CD8-positive, alpha-beta memory T cell (primary cell): ENCODE measurements around the gene PLRG1. TPM values are rescaled to one million over a fixed set of nuclear protein-coding genes. Genes with fewer than 3 reads are reported as not detected.

Experiments
- CTCF ChIA-PET: fragments of 350-600 bp; sonication (Branson Sonifier 250); formaldehyde crosslinking; loops from one replicate; lab custom pipeline; 2021; ENCODE audit warnings: antibody characterized with exemption; lab: Charles Lee
- POLR2A ChIA-PET: fragments of 350-600 bp; sonication (Branson Sonifier 250); formaldehyde crosslinking; loops from one replicate; lab custom pipeline; 2021; ENCODE audit warnings: antibody characterized with exemption; lab: Charles Lee
- DNase-seq, 5 donors: peaks; one replicate each; pipeline versions ENCODE4 v3.0.0 to v3.0.0-alpha.2; 2020 to 2022; ENCODE audit warnings: mixed read lengths in 1 of 5
- H3K27ac ChIP-seq: one replicate; pipeline ENCODE4 v1.7.0; 2013; ENCODE audit warnings: low read depth, mild to moderate bottlenecking, low read length, moderate library complexity
- H3K27me3 ChIP-seq: 2 replicates; pipeline ENCODE4 v1.7.0; 2013; ENCODE audit warnings: low read length, mild to moderate bottlenecking; ENCODE audit not compliant: insufficient read depth, poor library complexity, severe bottlenecking
- H3K36me3 ChIP-seq: 2 replicates; pipeline ENCODE4 v1.7.0; 2013; ENCODE audit warnings: mild to moderate bottlenecking, low read length, moderate library complexity; ENCODE audit not compliant: insufficient read depth
- H3K4me1 ChIP-seq: 2 replicates; pipeline ENCODE4 v1.7.0; 2013; ENCODE audit warnings: mild to moderate bottlenecking, low read length, moderate library complexity; ENCODE audit not compliant: insufficient read depth
- H3K4me3 ChIP-seq: 2 replicates; pipeline ENCODE4 v1.7.0; 2013; ENCODE audit warnings: mild to moderate bottlenecking, low read length
- H3K9me3 ChIP-seq: 2 replicates; pipeline ENCODE4 v1.7.0; 2013; ENCODE audit warnings: mild to moderate bottlenecking, low read length
- H3K27ac Mint-ChIP-seq, 8 donors: one replicate each; pipeline ENCODE4 v1.8.0; 2020 to 2021; ENCODE audit warnings: mixed read lengths in 8 of 8, mild to moderate bottlenecking in 6 of 8, inconsistent platforms in 3 of 8, moderate library complexity in 3 of 8
- H3K27me3 Mint-ChIP-seq, 2 donors: one replicate each; pipeline ENCODE4 v1.8.0; 2020 to 2021; ENCODE audit warnings: mixed read lengths in 2 of 2, mild to moderate bottlenecking in 1 of 2, moderate library complexity in 1 of 2
- H3K36me3 Mint-ChIP-seq, 3 donors: one replicate each; pipeline ENCODE4 v1.8.0; 2020 to 2021; ENCODE audit warnings: mixed read lengths in 3 of 3, inconsistent platforms in 1 of 3, mild to moderate bottlenecking in 1 of 3
- H3K4me1 Mint-ChIP-seq, 3 donors: one replicate each; pipeline ENCODE4 v1.8.0; 2020 to 2021; ENCODE audit warnings: mixed read lengths in 3 of 3, inconsistent platforms in 1 of 3, mild to moderate bottlenecking in 1 of 3
- H3K4me3 Mint-ChIP-seq, 7 donors: one replicate each; pipeline ENCODE4 v1.8.0; 2020 to 2021; ENCODE audit warnings: mixed read lengths in 7 of 7, mild to moderate bottlenecking in 6 of 7, moderate library complexity in 4 of 7, inconsistent platforms in 2 of 7
- H3K9me3 Mint-ChIP-seq, 5 donors: one replicate each; pipeline ENCODE4 v1.8.0; 2020 to 2022; ENCODE audit warnings: mixed read lengths in 5 of 5, mild to moderate bottlenecking in 3 of 5, moderate library complexity in 2 of 5, inconsistent platforms in 1 of 5
- polyA plus RNA-seq: library from polyadenylated mRNA; unstranded; fragments of 300-500 nt; fragmentation: Illumina TruSeq; gene quantifications from one replicate; pipeline ENCODE4 v1.2.3, GENCODE V29; 2021
- total RNA-seq, 2 experiments: library from RNA; stranded (reverse); gene quantifications; one replicate each; pipeline ENCODE4 v1.2.3, GENCODE V29; 2021

PLRG1 gene
- total and polyA plus RNA-seq, 3 experiments from 2014 or later, result 79.6 to 139 (median 136) TPM

DNA sequence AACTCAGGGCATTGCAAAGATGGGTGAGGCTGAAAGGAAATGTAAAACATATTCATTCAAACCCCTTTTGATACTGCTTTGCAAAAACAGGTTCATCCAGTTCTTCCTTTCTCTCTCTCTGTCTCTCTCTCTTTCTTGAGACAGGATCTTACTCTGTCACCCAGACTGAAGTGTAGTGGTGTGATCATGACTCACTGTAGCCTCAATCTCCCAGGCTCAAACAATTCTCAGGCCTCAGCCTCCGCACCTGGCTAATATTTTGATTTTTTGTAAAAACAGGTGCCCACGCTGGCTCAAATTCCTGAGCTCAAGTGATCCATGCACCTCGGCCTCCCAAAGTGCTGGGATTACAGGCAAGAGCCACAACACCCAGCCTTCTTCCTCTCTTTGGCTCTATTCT is 43.0 kb downstream of the PLRG1 start:
- Histone ChIP-seq H3K27ac (no peak overlapping the region), H3K4me3 (no peak overlapping the region), H3K27me3 (peaks cover 3% of the 10 kb centered on the region), H3K4me1 (no peaks in the 10 kb centered on the region), H3K9me3 (no peaks in the 10 kb centered on the region), H3K36me3 (no peaks in the 10 kb centered on the region)
- H3K4me3 Mint-ChIP-seq, result no peak overlapping the region
- POLR2A ChIA-PET, result no interaction called here
- no peaks in the 10 kb centered on the region for H3K4me1 Mint-ChIP-seq
- no peak for DNase-seq
- CTCF ChIA-PET, result no interaction called here
- H3K9me3 Mint-ChIP-seq, result no peaks in the 10 kb centered on the region
- H3K36me3 Mint-ChIP-seq, result no peaks in the 10 kb centered on the region
- peaks cover 4 to 68% of the 10 kb centered on the region in 2 donors for H3K27me3 Mint-ChIP-seq
- H3K27ac Mint-ChIP-seq, result no peak overlapping the region

DNA sequence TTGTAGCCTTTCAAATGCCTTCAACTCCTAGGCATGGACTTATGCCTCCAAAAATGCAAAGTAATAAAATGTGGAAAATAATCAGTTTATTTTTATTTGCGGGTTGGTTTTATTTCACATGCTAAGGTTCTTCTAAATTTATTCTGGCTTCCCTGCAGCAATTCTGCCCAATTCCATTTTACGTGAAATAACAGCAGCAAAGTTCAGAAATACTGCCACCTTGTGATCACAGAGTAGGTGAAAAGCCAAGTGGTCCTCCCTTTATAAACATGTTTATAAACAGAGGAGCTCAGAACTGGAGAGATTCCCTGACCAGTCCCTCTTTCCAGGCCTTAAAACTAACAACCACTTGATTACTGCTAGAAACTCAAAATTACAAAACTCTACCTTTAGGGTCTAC is 43.9 kb downstream of the PLRG1 start:
- Histone ChIP-seq H3K36me3 (no peaks in the 10 kb centered on the region), H3K27me3 (peaks cover 3% of the 10 kb centered on the region), H3K9me3 (no peaks in the 10 kb centered on the region), H3K4me3 (no peak overlapping the region), H3K4me1 (no peaks in the 10 kb centered on the region), H3K27ac (no peak overlapping the region)
- DNase-seq, result no peak
- no peak overlapping the region for H3K27ac Mint-ChIP-seq
- no peaks in the 10 kb centered on the region for H3K9me3 Mint-ChIP-seq
- H3K4me1 Mint-ChIP-seq, result no peaks in the 10 kb centered on the region
- peaks cover 4 to 64% of the 10 kb centered on the region in 2 donors for H3K27me3 Mint-ChIP-seq
- ChIA-PET POLR2A (no interaction called here), CTCF (no interaction called here)
- H3K4me3 Mint-ChIP-seq, result no peak overlapping the region
- H3K36me3 Mint-ChIP-seq, result no peaks in the 10 kb centered on the region

- ChIA-PET CTCF (no interaction called here), POLR2A (no interaction called here)
- H3K4me1 ChIP-seq, result no peaks in the 10 kb centered on the region
- Mint-ChIP-seq H3K4me1 (no peaks in the 10 kb centered on the region), H3K4me3 (no peak overlapping the region), H3K36me3 (no peaks in the 10 kb centered on the region), H3K27me3 (peaks cover 10 to 50% of the 10 kb centered on the region in 2 donors), H3K9me3 (peaks cover 0 to 2% (median 0%) of the 10 kb centered on the region in 5 donors), H3K27ac (no peak overlapping the region)
- H3K27ac ChIP-seq, result no peak overlapping the region
- no peaks in the 10 kb centered on the region for H3K36me3 ChIP-seq
- no peaks in the 10 kb centered on the region for H3K9me3 ChIP-seq
- no peak overlapping the region for H3K4me3 ChIP-seq
- DNase-seq, result no peak
- peaks cover 6% of the 10 kb centered on the region for H3K27me3 ChIP-seq
Observed at GRCh38 chr4:154503598-154503997, 46.6 kb downstream of the PLRG1 start.

- no peak for DNase-seq
- no peaks in the 10 kb centered on the region for H3K9me3 ChIP-seq
- Mint-ChIP-seq H3K27ac (no peak overlapping the region), H3K27me3 (peaks cover 12 to 45% of the 10 kb centered on the region in 2 donors), H3K4me1 (no peaks in the 10 kb centered on the region), H3K9me3 (peaks cover 0 to 2% (median 0%) of the 10 kb centered on the region in 5 donors), H3K36me3 (no peaks in the 10 kb centered on the region), H3K4me3 (no peak overlapping the region)
- H3K4me3 ChIP-seq, result no peak overlapping the region
- no peaks in the 10 kb centered on the region for H3K36me3 ChIP-seq
- CTCF ChIA-PET, result no interaction called here
- H3K4me1 ChIP-seq, result no peaks in the 10 kb centered on the region
- POLR2A ChIA-PET, result no interaction called here
- H3K27ac ChIP-seq, result no peak overlapping the region
- peaks cover 6% of the 10 kb centered on the region for H3K27me3 ChIP-seq
Observed at GRCh38 chr4:154502111-154502510, 48.1 kb downstream of the PLRG1 start.

DNA sequence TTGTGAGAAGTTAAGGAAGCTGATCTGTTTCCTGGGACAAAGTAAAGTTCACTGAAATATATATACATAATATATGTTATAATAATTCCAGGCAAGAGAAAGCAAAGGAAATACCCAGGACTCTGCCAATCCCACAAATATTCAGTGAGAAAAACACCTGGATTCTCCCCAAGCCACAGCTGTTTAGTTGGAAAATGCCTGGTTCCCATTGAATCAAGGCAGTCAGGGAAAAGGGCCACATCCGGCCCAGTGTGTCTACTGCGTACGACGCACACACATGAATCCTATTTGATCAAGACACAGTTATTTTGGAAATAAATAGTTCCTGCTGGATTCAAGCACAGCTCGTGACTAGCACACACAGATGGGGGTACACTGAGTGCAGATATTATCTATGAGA is 52.3 kb downstream of the PLRG1 start:
- peaks cover 0 to 4% (median 0%) of the 10 kb centered on the region in 5 donors for H3K9me3 Mint-ChIP-seq
- H3K27ac Mint-ChIP-seq, result no peak overlapping the region
- no peak overlapping the region for H3K4me3 ChIP-seq
- no peaks in the 10 kb centered on the region for H3K4me1 ChIP-seq
- DNase-seq, result no peak
- no peak overlapping the region for H3K27ac ChIP-seq
- no peaks in the 10 kb centered on the region for H3K36me3 ChIP-seq
- H3K27me3 ChIP-seq, result peaks cover 3% of the 10 kb centered on the region
- H3K4me1 Mint-ChIP-seq, result no peaks in the 10 kb centered on the region
- no peaks in the 10 kb centered on the region for H3K36me3 Mint-ChIP-seq
- ChIA-PET CTCF (no interaction called here), POLR2A (no interaction called here)
- no peak overlapping the region for H3K4me3 Mint-ChIP-seq
- peaks cover 23 to 36% of the 10 kb centered on the region in 2 donors for H3K27me3 Mint-ChIP-seq
- no peaks in the 10 kb centered on the region for H3K9me3 ChIP-seq

DNA sequence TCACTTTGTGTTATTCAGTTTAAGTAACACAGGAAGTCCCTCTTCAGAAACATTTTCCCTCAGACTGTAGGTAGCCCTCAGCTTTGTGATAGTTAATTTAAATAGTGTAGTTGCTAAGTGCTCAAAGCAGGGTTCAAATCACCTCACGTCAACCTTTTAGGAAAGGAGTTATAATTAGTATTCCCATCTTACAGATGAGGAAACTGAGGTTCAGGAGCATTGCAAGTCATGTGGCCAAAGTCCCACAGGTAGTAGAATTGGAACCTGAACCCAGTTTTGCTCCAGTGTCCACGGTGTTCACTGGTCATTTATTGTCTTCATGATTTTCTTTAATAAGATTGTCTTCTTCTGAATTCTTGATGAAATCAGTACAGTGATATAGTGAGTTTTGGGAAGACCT is 54.3 kb downstream of the PLRG1 start:
- H3K4me1 Mint-ChIP-seq, result peaks cover 6 to 14% (median 11%) of the 10 kb centered on the region in 3 donors
- no peaks in the 10 kb centered on the region for H3K36me3 Mint-ChIP-seq
- no peaks in the 10 kb centered on the region for H3K9me3 ChIP-seq
- POLR2A ChIA-PET, result no interaction called here
- H3K27ac ChIP-seq, result no peak overlapping the region
- peaks cover 16% of the 10 kb centered on the region for H3K27me3 ChIP-seq
- H3K36me3 ChIP-seq, result no peaks in the 10 kb centered on the region
- H3K27ac Mint-ChIP-seq, result no peak overlapping the region
- DNase-seq, result no peak
- H3K4me3 ChIP-seq, result no peak overlapping the region
- no peaks in the 10 kb centered on the region for H3K4me1 ChIP-seq
- peaks cover 0 to 4% (median 0%) of the 10 kb centered on the region in 5 donors for H3K9me3 Mint-ChIP-seq
- H3K27me3 Mint-ChIP-seq, result peaks cover 35 to 50% of the 10 kb centered on the region in 2 donors
- H3K4me3 Mint-ChIP-seq, result no peak overlapping the region
- CTCF ChIA-PET, result no interaction called here

DNA sequence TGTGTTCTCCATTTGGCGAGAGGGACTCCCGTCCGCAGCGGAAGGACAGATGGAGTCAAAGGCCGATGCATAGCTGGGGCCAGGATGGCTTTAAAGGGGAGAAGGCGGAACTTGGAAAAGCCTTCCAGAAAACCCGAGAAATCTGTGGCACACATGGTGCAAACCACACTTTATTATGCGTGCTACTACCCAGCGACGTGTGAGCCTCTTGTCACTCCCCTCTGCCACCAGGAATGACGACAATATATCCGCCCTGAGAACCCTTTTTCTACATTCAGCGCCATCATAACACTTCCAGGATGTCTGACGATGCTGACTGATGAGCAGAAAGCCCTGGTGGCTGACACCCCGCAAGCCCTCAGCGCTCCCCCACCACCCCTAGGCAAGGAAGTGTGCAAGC is 57.9 kb downstream of the PLRG1 start:
- no peaks in the 10 kb centered on the region for H3K9me3 ChIP-seq
- H3K36me3 Mint-ChIP-seq, result no peaks in the 10 kb centered on the region
- H3K27me3 Mint-ChIP-seq, result peaks cover 37 to 60% of the 10 kb centered on the region in 2 donors
- peaks cover 0 to 4% (median 0%) of the 10 kb centered on the region in 5 donors for H3K9me3 Mint-ChIP-seq
- no peak for DNase-seq
- peak overlapping the region in 4 of 7 donors; percentile 26 to 83 (median 50) for H3K4me3 Mint-ChIP-seq
- H3K36me3 ChIP-seq, result no peaks in the 10 kb centered on the region
- H3K27me3 ChIP-seq, result peaks cover 13% of the 10 kb centered on the region
- H3K4me3 ChIP-seq, result no peak overlapping the region
- no peaks in the 10 kb centered on the region for H3K4me1 ChIP-seq
- no peak overlapping the region for H3K27ac Mint-ChIP-seq
- CTCF ChIA-PET, result no interaction called here
- POLR2A ChIA-PET, result no interaction called here
- no peak overlapping the region for H3K27ac ChIP-seq
- H3K4me1 Mint-ChIP-seq, result peaks cover 6 to 20% (median 13%) of the 10 kb centered on the region in 3 donors

DNA sequence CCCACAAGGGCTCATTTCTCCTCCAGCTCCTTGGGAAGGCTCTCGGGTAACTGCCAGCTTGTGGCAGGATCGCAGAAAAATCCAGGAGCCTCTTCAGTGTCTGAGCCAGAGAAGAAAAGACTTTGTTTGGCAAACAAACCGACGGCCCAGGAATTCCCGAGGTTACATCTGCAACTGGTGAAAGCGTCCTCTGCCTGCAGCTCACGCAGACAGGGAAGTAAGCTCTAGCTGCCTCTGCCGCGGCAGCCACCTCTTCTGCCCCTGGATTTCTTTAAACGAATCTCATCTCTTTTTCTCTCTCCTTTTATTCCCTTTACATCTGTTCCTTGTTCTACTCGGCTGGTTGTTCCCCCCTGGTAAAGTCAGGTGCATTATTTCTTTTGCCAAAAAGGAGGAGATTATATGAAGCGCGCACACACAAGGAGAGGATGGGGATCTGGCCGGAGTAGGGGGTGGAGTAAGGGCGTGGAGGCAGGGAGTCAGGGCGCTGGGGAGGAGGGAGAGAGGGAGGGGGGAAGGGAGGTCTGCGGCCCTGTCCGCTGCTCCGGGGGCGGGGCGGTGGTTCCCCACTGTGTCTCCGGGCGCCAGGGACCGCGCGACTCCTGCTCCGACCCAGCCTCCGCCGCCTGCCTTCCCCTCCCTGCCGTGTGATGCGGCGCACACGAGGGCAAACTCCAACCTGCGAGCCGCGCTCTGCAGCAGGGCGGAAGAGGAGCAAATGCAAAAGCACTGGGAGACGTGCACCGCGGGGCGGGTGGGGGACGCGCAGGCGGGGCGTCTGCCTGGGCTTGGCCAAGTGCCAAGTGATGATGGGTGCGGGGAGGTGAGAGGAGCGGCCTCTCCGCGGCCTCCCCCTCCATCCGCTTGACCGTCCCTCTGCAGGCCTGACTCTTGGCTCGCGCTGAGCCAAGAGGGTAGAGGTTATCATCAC is 58.6 kb downstream of the PLRG1 start, which contains the start of gene DCHS2:
DCHS2 (minus strand) TSS at position 459 of the 931 bp plus-strand sequence; CDS start at position 15, 444 bp downstream.
- H3K4me1 ChIP-seq, result no peaks in the 10 kb centered on the region
- no peaks in the 10 kb centered on the region for H3K36me3 Mint-ChIP-seq
- ChIA-PET CTCF (no interaction called here), POLR2A (no interaction called here)
- peak within 1 kb of the TSS; percentile 26 to 83 (median 59) for H3K4me3 Mint-ChIP-seq
- peaks cover 6 to 20% (median 13%) of the 10 kb centered on the region in 3 donors for H3K4me1 Mint-ChIP-seq
- peaks cover 13% of the 10 kb centered on the region for H3K27me3 ChIP-seq
- no peak within 1 kb of the TSS for H3K27ac ChIP-seq
- peaks cover 35 to 60% of the 10 kb centered on the region in 2 donors for H3K27me3 Mint-ChIP-seq
- H3K36me3 ChIP-seq, result no peaks in the 10 kb centered on the region
- DNase-seq, result no peak
- H3K9me3 Mint-ChIP-seq, result peaks cover 0 to 4% (median 0%) of the 10 kb centered on the region in 5 donors
- no peak within 1 kb of the TSS for H3K27ac Mint-ChIP-seq
- H3K9me3 ChIP-seq, result no peaks in the 10 kb centered on the region
- H3K4me3 ChIP-seq, result no peak within 1 kb of the TSS
